Left ventricle myocardium inferior (tissue), 1 donor: ENCODE measurements around the gene GAB3. TPM values are rescaled to one million over a fixed set of nuclear protein-coding genes. Genes with fewer than 3 reads are reported as not detected.
A peak's percentile ranks its signal among the peaks of the same experiment; 100 is the strongest.
"Not testable (repeated sequence)": the region's sequence is repeated elsewhere in the genome, so short reads cannot be mapped to it uniquely, and the experiment has no call there.

Source experiments
- DNase-seq: peaks from one replicate; pipeline ENCODE4 v3.0.0-alpha.2; 2020
- H3K27ac ChIP-seq: fragments of 200-600 bp; replicated peaks from 2 replicates; pipeline ENCODE4 v1.8.0; 2021
- H3K27me3 ChIP-seq: fragments of 200-600 bp; 2 replicates; pipeline ENCODE4 v1.8.0; 2021; ENCODE audit warnings: low read depth
- H3K36me3 ChIP-seq: fragments of 200-600 bp; 2 replicates; pipeline ENCODE4 v1.8.0; 2021
- H3K4me1 ChIP-seq: fragments of 200-600 bp; 2 replicates; pipeline ENCODE4 v1.8.0; 2021
- H3K4me3 ChIP-seq: fragments of 200-600 bp; 2 replicates; pipeline ENCODE4 v1.8.0; 2021; ENCODE audit warnings: mild to moderate bottlenecking, moderate library complexity
- H3K9me3 ChIP-seq: fragments of 200-600 bp; replicated peaks from 2 replicates; pipeline ENCODE4 v1.8.0; 2021
- intact Hi-C: fragments of 100-400 bp; cut with micrococcal nuclease; formaldehyde crosslinking; loops from one replicate; pipeline ENCODE4 v1.11.0; 2022
- total RNA-seq: library from RNA; stranded (reverse); fragmentation: NEBNext Ultra II Directional; extraction: Animal tissue kit (Norgen Biotek cat#: 25700); gene quantifications from one replicate; pipeline ENCODE4 v1.2.1, GENCODE V29; 2021
- TF ChIP-seq, protein P1 (sequence below): fragments of 200-600 bp; IDR thresholded peaks from 2 replicates; pipeline ENCODE4 v1.8.0; 2021; ENCODE audit warnings: antibody characterized with exemption, mild to moderate bottlenecking, borderline replicate concordance
- donor health status: DM: no; HTN: yes; CAD: no; lungs with severe emphysema.

Gene GAB3
- total RNA-seq, 1 donor from 2014 or later, result 14.8 TPM

DNA sequence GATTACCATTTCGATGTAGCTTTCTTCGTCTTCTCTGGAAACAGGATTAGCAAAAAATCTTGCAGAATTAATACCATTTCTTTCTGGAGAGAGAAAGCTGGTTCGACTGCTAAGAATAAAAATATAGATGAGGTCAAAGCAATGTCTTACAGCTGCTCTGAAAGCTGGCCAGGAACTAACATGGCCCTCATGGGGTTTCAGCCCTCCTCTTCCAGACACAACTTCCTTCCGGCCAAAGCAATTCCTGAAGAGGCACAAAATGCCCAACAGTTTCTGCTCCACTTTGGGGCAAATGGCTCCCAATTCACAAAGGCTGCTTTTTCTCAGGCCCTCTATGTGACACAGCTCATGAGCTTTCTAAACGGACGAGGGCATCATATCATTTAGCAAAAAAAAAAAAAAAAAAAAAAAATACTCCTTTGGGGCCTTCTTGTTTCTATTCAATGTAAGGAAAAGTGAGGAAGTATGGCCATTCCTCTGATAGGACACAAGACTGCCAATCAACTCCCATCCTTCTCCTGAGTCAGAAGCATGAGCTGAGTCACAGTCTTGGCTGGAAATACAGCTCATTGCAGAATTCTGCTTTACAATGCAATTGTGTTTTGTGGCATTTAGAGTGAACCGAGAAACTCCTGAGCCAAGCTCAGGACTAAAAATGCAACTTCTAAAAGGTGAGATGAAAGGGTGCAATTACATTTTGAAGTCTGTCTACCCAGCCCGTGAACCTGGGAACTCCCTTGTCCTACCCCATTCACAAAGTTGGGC lies 54.8 kb downstream of the GAB3 start:
- peaks cover 40% of the 10 kb centered on the region for H3K4me1 ChIP-seq
- no peak overlapping the region for H3K4me3 ChIP-seq
- DNase-seq, result no peak
- intact Hi-C loops, result no loop called here
- peaks cover 18% of the 10 kb centered on the region for H3K36me3 ChIP-seq
- H3K9me3 ChIP-seq, result no peaks in the 10 kb centered on the region
- no peaks in the 10 kb centered on the region for H3K27me3 ChIP-seq
- TF ChIP-seq, protein P1, sequence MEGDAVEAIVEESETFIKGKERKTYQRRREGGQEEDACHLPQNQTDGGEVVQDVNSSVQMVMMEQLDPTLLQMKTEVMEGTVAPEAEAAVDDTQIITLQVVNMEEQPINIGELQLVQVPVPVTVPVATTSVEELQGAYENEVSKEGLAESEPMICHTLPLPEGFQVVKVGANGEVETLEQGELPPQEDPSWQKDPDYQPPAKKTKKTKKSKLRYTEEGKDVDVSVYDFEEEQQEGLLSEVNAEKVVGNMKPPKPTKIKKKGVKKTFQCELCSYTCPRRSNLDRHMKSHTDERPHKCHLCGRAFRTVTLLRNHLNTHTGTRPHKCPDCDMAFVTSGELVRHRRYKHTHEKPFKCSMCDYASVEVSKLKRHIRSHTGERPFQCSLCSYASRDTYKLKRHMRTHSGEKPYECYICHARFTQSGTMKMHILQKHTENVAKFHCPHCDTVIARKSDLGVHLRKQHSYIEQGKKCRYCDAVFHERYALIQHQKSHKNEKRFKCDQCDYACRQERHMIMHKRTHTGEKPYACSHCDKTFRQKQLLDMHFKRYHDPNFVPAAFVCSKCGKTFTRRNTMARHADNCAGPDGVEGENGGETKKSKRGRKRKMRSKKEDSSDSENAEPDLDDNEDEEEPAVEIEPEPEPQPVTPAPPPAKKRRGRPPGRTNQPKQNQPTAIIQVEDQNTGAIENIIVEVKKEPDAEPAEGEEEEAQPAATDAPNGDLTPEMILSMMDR, result no peak
- peak overlapping the region; percentile 76 for H3K27ac ChIP-seq

DNA sequence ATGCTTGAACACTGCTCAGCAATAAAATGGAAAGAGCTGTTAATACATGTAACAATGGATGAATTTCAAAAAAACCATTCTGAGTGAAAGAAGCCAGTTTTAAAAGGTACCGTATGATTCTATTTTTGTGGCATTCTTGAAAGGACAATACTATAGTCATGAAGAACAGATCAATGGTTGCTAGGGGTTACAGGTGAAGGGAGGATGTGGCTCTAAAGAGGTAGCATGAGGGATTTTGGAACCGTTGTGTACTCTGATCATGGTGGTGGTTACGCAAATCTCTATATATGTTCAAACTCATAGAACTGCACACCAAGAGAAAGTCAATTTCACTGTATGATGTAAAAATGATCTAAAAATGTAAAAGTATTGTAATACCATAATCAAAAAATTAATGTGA lies 57.5 kb downstream of the GAB3 start:
- DNase-seq, result no peak
- Histone ChIP-seq H3K27me3 (no peaks in the 10 kb centered on the region), H3K36me3 (peaks cover 13% of the 10 kb centered on the region), H3K4me3 (no peak overlapping the region), H3K4me1 (peaks cover 31% of the 10 kb centered on the region), H3K9me3 (no peaks in the 10 kb centered on the region), H3K27ac (no peak overlapping the region)
- intact Hi-C loops, result no loop called here
- TF ChIP-seq, protein P1, result no peak

DNA sequence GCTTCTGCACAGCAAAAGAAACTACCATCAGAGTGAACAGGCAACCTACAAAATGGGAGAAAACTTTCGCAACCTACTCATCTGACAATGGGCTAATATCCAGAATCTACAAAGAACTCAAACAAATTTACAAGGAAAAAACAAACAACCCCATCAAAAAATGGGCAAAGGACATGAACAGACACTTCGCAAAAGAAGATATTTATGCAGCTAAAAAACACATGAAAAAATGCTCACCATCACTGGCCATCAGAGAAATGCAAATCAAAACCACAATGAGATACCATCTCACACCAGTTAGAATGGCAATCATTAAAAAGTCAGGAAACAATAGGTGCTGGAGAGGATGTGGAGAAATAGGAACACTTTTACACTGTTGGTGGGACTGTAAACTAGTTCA lies 60.4 kb downstream of the GAB3 start:
- H3K4me3 ChIP-seq, H3K36me3 ChIP-seq, H3K27me3 ChIP-seq, H3K9me3 ChIP-seq, H3K27ac ChIP-seq, intact Hi-C loops, DNase-seq: not testable (repeated sequence)
- peaks cover 11% of the 10 kb centered on the region for H3K4me1 ChIP-seq

DNA sequence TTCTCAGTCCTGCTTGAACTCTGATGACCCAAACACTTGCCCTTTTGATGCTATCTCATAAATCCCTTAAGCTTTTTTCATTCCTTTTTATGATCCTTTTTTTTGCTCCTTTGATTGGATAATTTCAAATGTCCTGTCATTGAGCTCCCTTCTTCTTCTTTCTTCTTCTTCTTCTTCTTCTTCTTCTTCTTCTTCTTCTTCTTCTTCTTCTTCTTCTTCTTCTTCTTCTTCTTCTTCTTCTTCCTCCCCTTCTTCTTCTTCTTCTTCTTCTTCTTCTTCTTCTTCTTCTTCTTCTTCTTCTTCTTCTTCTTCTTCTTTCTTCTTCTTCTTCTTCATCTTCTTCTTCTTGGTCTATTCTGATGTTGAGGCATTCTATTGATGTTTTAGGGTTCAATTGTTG lies 78.8 kb downstream of the GAB3 start:
- H3K4me1 ChIP-seq, H3K4me3 ChIP-seq, intact Hi-C loops, DNase-seq, H3K9me3 ChIP-seq, H3K27ac ChIP-seq, H3K27me3 ChIP-seq, H3K36me3 ChIP-seq: not testable (repeated sequence)

DNA sequence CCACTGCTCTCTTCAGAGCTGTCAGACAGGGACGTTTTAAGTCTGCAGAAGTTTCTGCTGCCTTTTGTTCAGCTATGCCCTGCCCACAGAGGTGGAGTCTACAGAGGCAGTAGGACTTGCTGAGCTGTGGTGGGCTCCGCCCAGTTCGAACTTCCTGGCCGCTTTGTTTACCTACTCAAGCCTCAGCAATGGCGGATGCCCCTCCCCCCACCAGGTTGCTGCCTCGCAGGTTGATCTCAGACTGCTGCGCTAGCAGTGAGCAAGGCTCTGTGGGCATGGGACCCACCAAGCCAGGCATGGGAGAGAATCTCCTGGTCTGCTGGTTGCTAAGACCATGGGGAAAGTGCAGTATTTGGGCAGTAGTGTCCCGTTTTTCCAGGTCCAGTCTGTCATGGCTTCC lies 80.0 kb downstream of the GAB3 start:
- H3K27ac ChIP-seq, H3K9me3 ChIP-seq, intact Hi-C loops, H3K4me3 ChIP-seq, DNase-seq, H3K27me3 ChIP-seq, H3K36me3 ChIP-seq, H3K4me1 ChIP-seq: not testable (repeated sequence)

- no peak overlapping the region for H3K27ac ChIP-seq
- no peaks in the 10 kb centered on the region for H3K9me3 ChIP-seq
- intact Hi-C loops, result no loop called here
- H3K4me1 ChIP-seq, result no peaks in the 10 kb centered on the region
- H3K4me3 ChIP-seq, result no peak overlapping the region
- H3K36me3 ChIP-seq, result no peaks in the 10 kb centered on the region
- TF ChIP-seq, protein P1, result no peak
- no peak for DNase-seq
- H3K27me3 ChIP-seq, result no peaks in the 10 kb centered on the region
Measured at GRCh38 chrX:154661899-154662298, 89.0 kb downstream of the GAB3 start.

DNA sequence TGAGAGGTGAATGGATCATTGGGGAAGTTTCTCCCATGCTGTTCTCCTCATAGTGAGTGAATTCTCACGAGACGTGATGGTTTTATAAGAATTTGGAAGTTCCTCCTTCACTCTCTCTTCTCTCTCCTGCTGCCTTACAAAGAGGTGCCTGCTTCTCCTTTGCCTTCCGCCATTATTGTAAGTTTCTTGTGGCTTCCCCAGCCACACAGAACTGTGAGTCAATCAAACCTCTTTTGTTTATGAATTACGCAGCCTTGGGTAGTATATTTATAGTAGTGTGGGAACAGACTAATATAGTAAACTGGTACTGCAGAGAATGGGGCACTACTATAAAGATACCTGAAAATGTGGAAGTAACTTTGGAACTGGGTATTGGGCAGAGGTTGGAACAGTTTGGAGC lies 89.7 kb downstream of the GAB3 start:
- Histone ChIP-seq H3K27me3 (no peaks in the 10 kb centered on the region), H3K4me1 (no peaks in the 10 kb centered on the region), H3K27ac (no peak overlapping the region), H3K4me3 (no peak overlapping the region), H3K36me3 (no peaks in the 10 kb centered on the region), H3K9me3 (no peaks in the 10 kb centered on the region)
- no peak for DNase-seq
- TF ChIP-seq, protein P1, result no peak
- intact Hi-C loops, result no loop called here
